Pancreas (tissue), 10 donors: ENCODE measurements around the gene ITPR1. TPM values are rescaled to one million over a fixed set of nuclear protein-coding genes. Genes with fewer than 3 reads are reported as not detected.

ENCODE experiments used
- ATAC-seq, 4 donors: fragments of 200-7000 bp; cut with Tn5 transposase; one replicate each; pipeline versions ENCODE4 v1.8.0 to v1.9.1; 2020; ENCODE audit warnings: mild to moderate bottlenecking in 4 of 4, moderate library complexity in 4 of 4
- DNase-seq, 6 donors: peaks; one replicate each; pipeline ENCODE4 v3.0.0-alpha.2; 2020
- FAIRE-seq: peaks from 2 replicates; lab custom pipeline; 2012; peaks lifted over from hg19 to GRCh38; lab: Jason Lieb, UNC
- H3K27ac ChIP-seq, 4 donors: fragments of 200-600 bp; sonication (generic); 1 replicate in 3 of 4; 2 replicates in 1 of 4; pipeline versions ENCODE4 v1.5.0 to v1.8.0; 2020
- H3K27me3 ChIP-seq, 4 donors: fragments of 200-600 bp; one replicate each; pipeline ENCODE4 v1.8.0; 2021
- H3K36me3 ChIP-seq, 3 donors: fragments of 200-600 bp; sonication (generic) in 1 of 3; one replicate each; pipeline versions ENCODE4 v1.5.0 to v1.8.0; 2020 to 2021
- H3K4me1 ChIP-seq, 3 donors: fragments of 200-600 bp; one replicate each; pipeline ENCODE4 v1.8.0; 2021
- H3K4me3 ChIP-seq, 4 donors: fragments of 200-600 bp; sonication (generic) in 2 of 4; one replicate each; pipeline versions ENCODE4 v1.5.0 to v1.8.0; 2020 to 2021
- H3K9me3 ChIP-seq, 4 donors: fragments of 200-600 bp; one replicate each; pipeline ENCODE4 v1.8.0; 2021
- CTCF ChIP-seq, 4 donors: fragments of 200-600 bp; sonication (generic) in 3 of 4; IDR thresholded peaks; one replicate each; pipeline versions ENCODE4 v1.5.0 to v1.8.0; 2021; ENCODE audit warnings: antibody characterized with exemption in 4 of 4
- WGBS, 2 donors: extraction: QIAGEN DNeasy Blood & Tissue Kit; methylation state at CpG; one replicate each; pipeline ENCODE4 v1.1.7; 2013; 5-methylcytosine and 5-hydroxymethylcytosine counted together
- intact Hi-C, 3 donors: fragments of 100-400 bp; cut with DNase I; formaldehyde crosslinking; loops; one replicate each; pipeline versions ENCODE4 v1.11.1 to v1.14.2; 2022
- polyA plus RNA-seq, 2 donors: library from polyadenylated mRNA; stranded (reverse); fragments of 200-250 nt; gene quantifications; one replicate each; pipeline ENCODE4 v1.2.3, GENCODE V29; 2013
- total RNA-seq, 6 donors: library from RNA; stranded (reverse); fragmentation: NEBNext Ultra II Directional in 4 of 6; extraction: Animal tissue kit (Norgen Biotek cat#: 25700) in 4 of 6; gene quantifications; one replicate each; pipeline versions ENCODE4 v1.2.1 to v1.2.4, GENCODE V29; 2021 to 2023
- donor health status: healthy with polysubstance abuse.
- donor health status: DM: no; HTN: no; CAD: no; lungs with moderate emphysema.
- donor health status: DM: no; HTN: no; CAD: no.
- donor health status: control.
- donor health status: control.
- donor health status: Bipolar disorder and iron deficiency.
- donor health status: DM: yes; HTN: yes; CAD: no.
- donor health status: DM: no; HTN: no; CAD: no.
- donor health status: DM: no; HTN: no; CAD: no.
- donor health status: DM: yes; HTN: yes; CAD: no.

The ITPR1 gene
- total and polyA plus RNA-seq, 8 donors, result 4.5 to 19.1 (median 10.1) TPM

GRCh38 chr3:4528819-4529600 is 35.9 kb downstream of the ITPR1 start:
- WGBS, 2 donors, result 80 to 85% methylated on average over 5 of the region's 5 CpGs
- intact Hi-C loops, result no loop called here
- no peak overlapping the region for H3K27ac ChIP-seq
- H3K36me3 ChIP-seq, result no peaks in the 10 kb centered on the region
- TF ChIP-seq CTCF (IDR thresholded peaks at IDR 0.05), result no peak
- FAIRE-seq (no peak), ATAC-seq (no peak), DNase-seq (no peak)
- no peaks in the 10 kb centered on the region for H3K27me3 ChIP-seq
- H3K9me3 ChIP-seq, result no peaks in the 10 kb centered on the region
- H3K4me1 ChIP-seq, result peaks cover 0 to 15% (median 0%) of the 10 kb centered on the region in 3 donors
- H3K4me3 ChIP-seq, result no peak overlapping the region

GRCh38 chr3:4529876-4530588 is 36.9 kb downstream of the ITPR1 start:
- TF ChIP-seq CTCF (IDR thresholded peaks at IDR 0.05), result no peak
- peaks cover 0 to 18% (median 0%) of the 10 kb centered on the region in 3 donors for H3K4me1 ChIP-seq

GRCh38 chr3:4531478-4532025 is 38.4 kb downstream of the ITPR1 start:
- DNase-seq (no peak), ATAC-seq (peak; percentile 43 to 83 (median 76)), FAIRE-seq (no peak)
- no peaks in the 10 kb centered on the region for H3K27me3 ChIP-seq
- H3K27ac ChIP-seq, result no peak overlapping the region
- H3K9me3 ChIP-seq, result no peaks in the 10 kb centered on the region
- no peaks in the 10 kb centered on the region for H3K36me3 ChIP-seq
- no peak overlapping the region for H3K4me3 ChIP-seq
- peaks cover 0 to 18% (median 0%) of the 10 kb centered on the region in 3 donors for H3K4me1 ChIP-seq
- no peak for TF ChIP-seq CTCF (IDR thresholded peaks at IDR 0.05)
- intact Hi-C loops, result no loop called here

More at GRCh38 chr3:4529876-4530588, 36.9 kb downstream of the ITPR1 start:
- Histone ChIP-seq H3K4me3 (no peak overlapping the region), H3K36me3 (no peaks in the 10 kb centered on the region), H3K9me3 (no peaks in the 10 kb centered on the region), H3K27ac (no peak overlapping the region), H3K27me3 (no peaks in the 10 kb centered on the region)
- intact Hi-C loops, result no loop called here
- FAIRE-seq, result no peak
- WGBS, 2 donors, result 78 to 86% methylated on average over 7 of the region's 7 CpGs
- ATAC-seq, result no peak
- no peak for DNase-seq

GRCh38 chr3:4532535-4533112 is 39.5 kb downstream of the ITPR1 start:
- Histone ChIP-seq H3K36me3 (no peaks in the 10 kb centered on the region), H3K9me3 (no peaks in the 10 kb centered on the region), H3K4me3 (no peak overlapping the region), H3K27me3 (no peaks in the 10 kb centered on the region), H3K27ac (no peak overlapping the region), H3K4me1 (peaks cover 0 to 18% (median 0%) of the 10 kb centered on the region in 3 donors)
- intact Hi-C loops, result no loop called here
- FAIRE-seq (no peak), ATAC-seq (no peak), DNase-seq (no peak)
- no peak for TF ChIP-seq CTCF (IDR thresholded peaks at IDR 0.05)
- WGBS, 2 donors, result 74 to 79% methylated on average over 11 of the region's 11 CpGs
